Activated CD4-positive, alpha-beta T cell treated with anti-CD3 and anti-CD28 coated beads, Interleukin-2, amount 10 ng/mL, durations not matched to agents 24 days and 14 days (primary cell): Measurements from ENCODE around the gene ADARB2. TPM values are rescaled to one million over a fixed set of nuclear protein-coding genes. Genes with fewer than 3 reads are reported as not detected.

Experiments
- DNase-seq: peaks from one replicate; pipeline ENCODE4 v3.0.0; 2022
- H3K27ac Mint-ChIP-seq: one replicate; pipeline ENCODE4 v1.8.0; 2022; ENCODE audit warnings: mild to moderate bottlenecking, mixed read lengths
- H3K27me3 Mint-ChIP-seq: one replicate; pipeline ENCODE4 v1.8.0; 2022; ENCODE audit warnings: mixed read lengths
- H3K36me3 Mint-ChIP-seq: one replicate; pipeline ENCODE4 v1.8.0; 2022; ENCODE audit warnings: low read depth, mild to moderate bottlenecking, mixed read lengths
- H3K4me1 Mint-ChIP-seq: one replicate; pipeline ENCODE4 v1.8.0; 2021; ENCODE audit warnings: mixed read lengths
- H3K4me3 Mint-ChIP-seq: one replicate; pipeline ENCODE4 v1.8.0; 2022; ENCODE audit warnings: mild to moderate bottlenecking, moderate library complexity, mixed read lengths
- H3K9me3 Mint-ChIP-seq: one replicate; pipeline ENCODE4 v1.8.0; 2021; ENCODE audit warnings: mixed read lengths
- intact Hi-C: fragments of 100-400 bp; cut with micrococcal nuclease; formaldehyde crosslinking; loops from one replicate; pipeline ENCODE4 v1.15.1; 2023
- total RNA-seq: library from RNA; stranded (reverse); gene quantifications from 2 replicates; pipeline ENCODE4 v1.2.3, GENCODE V29; 2022

ADARB2 gene
- total RNA-seq, 1 donor from 2014 or later = not detected

DNA sequence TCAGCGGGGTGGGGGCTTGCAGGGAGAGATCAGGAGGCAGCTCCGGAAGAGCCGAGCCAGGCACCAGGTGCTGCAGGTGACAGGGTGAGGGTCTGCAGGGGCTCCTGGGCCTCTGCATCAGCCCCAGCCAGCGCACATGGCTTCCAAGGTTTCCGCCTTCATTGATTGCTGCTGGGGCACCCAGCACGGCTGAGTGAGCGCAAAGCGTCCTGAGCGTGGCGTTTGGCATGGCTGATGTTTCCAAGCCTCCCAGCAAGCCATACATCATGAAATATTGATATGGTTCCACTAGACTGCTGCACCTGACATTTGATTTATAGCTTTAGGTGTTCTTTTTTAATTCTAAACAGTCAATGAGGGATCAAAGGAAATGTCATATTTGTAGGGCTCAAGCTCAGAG, 422.1 kb downstream of the ADARB2 start:
- Mint-ChIP-seq H3K27me3 (no peaks in the 10 kb centered on the region), H3K9me3 (no peaks in the 10 kb centered on the region), H3K4me1 (no peaks in the 10 kb centered on the region), H3K4me3 (no peak overlapping the region), H3K36me3 (no peaks in the 10 kb centered on the region), H3K27ac (no peak overlapping the region)
- intact Hi-C loops = no loop called here
- no peak for DNase-seq

DNA sequence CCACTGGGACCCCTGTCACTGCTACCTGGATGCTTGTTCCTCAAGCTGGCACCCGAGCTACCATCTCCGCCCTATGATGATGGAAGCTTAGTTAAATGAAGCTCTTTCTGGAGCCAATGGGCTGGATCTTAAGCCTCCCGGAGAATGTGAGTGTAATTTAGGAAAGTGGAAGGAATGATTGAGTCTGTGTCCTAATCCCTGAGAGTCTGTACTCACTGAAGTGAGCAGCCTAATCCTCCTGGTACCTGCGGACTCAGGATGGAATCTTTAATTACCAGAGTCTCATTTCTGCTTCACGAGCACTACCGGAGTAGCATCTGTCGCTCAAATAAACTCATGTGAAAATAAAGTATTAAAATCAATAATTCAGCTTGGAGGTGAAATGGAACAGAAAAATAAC, 425.6 kb downstream of the ADARB2 start:
- no peak for DNase-seq
- intact Hi-C loops = no loop called here
- H3K4me3 Mint-ChIP-seq = no peak overlapping the region
- no peaks in the 10 kb centered on the region for H3K36me3 Mint-ChIP-seq
- no peaks in the 10 kb centered on the region for H3K9me3 Mint-ChIP-seq
- no peaks in the 10 kb centered on the region for H3K4me1 Mint-ChIP-seq
- no peak overlapping the region for H3K27ac Mint-ChIP-seq
- no peaks in the 10 kb centered on the region for H3K27me3 Mint-ChIP-seq

DNA sequence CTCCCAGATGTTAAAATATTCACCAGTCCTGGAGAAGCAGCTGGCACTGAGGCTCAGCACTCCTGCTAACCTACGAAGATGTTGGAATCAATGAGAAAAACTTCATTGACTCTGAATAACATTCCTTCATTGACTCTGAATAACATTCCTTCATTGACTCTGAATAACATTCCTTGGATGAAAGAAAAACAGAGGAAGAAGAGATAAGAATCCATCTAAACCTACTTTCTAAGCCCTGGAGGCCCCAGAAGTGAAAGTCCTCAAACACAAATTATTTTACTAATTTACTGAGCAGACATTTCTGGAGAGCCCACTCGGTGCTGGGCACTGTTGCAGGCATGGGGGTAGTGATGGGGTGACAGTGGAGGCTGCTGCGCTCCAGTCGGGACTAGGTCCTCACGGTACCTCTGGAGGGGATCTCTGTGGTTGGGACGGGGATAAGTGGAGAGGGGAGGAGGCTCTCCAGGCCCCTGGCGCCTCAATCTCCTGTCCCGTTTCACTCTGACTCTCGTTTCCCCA, 427.0 kb downstream of the ADARB2 start:
- Mint-ChIP-seq H3K9me3 (no peaks in the 10 kb centered on the region), H3K27ac (no peak overlapping the region), H3K36me3 (no peaks in the 10 kb centered on the region), H3K4me3 (no peak overlapping the region), H3K27me3 (no peaks in the 10 kb centered on the region), H3K4me1 (no peaks in the 10 kb centered on the region)
- no peak for DNase-seq
- intact Hi-C loops = no loop called here

DNA sequence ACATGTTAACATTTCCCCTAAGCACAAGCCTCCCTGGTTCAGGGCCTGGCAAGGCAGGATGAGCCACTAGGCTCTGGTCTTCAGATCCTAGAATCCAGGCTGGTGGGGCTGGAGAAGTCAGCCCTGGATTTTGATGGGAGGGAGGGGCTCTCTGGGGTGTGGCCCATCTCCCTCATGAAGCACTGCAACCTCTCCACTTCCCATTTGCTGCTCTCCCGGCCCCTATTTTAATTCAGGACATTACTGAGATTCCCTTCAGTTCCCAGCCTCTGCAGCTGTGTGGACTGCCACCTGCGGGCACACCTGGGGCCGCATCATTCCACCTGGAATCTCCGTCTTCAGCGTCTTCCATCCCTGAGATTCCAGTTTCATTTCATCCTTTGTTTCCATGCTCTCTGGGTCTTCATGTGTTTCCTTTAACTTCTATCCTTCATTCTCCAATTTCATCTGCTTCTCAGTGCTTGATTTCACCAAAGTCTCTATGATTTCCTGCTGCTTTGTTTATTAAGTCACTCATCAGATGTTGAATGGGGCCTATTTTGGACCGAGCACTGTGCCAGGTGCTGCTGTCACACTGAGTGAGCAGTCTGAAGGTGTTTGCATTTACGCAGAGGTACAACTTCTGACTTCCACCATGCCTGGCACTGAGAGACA, 427.6 kb downstream of the ADARB2 start:
- intact Hi-C loops = no loop called here
- Mint-ChIP-seq H3K9me3 (no peaks in the 10 kb centered on the region), H3K4me1 (no peaks in the 10 kb centered on the region), H3K27me3 (no peaks in the 10 kb centered on the region), H3K36me3 (no peaks in the 10 kb centered on the region), H3K4me3 (no peak overlapping the region), H3K27ac (no peak overlapping the region)
- no peak for DNase-seq

DNA sequence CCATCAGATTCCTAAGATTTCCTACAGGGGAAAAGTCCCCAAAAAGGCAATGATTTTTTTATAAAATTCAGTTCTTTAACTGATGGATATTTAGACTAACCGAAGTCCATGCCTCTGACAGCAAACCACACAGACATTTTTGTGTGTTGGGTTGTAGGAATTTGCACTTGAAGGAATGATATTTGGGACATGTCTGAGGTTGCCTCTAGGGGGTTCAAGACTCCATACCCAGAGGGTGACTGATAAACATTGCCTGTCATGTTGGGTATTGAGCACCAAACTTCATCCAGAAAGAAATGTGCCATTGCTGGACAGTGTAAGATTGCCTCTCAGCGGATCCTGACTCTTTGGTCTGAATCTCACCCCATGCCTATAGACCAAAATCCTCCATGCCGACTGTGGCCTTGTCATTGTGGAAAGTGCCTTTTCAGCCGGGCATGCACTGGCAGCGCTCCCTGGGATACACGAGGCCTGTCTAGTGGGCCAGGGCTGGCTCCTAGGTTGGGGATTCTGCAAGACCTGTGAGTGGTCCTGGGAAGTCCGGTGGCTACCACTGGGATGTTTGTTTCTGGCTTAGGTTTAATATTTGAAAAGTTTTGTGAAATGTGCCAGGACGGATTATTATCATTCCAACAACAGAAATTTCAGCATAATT, 428.2 kb downstream of the ADARB2 start:
- Mint-ChIP-seq H3K27ac (no peak overlapping the region), H3K9me3 (no peaks in the 10 kb centered on the region), H3K27me3 (no peaks in the 10 kb centered on the region), H3K36me3 (no peaks in the 10 kb centered on the region), H3K4me3 (no peak overlapping the region), H3K4me1 (no peaks in the 10 kb centered on the region)
- intact Hi-C loops = no loop called here
- DNase-seq = no peak

DNA sequence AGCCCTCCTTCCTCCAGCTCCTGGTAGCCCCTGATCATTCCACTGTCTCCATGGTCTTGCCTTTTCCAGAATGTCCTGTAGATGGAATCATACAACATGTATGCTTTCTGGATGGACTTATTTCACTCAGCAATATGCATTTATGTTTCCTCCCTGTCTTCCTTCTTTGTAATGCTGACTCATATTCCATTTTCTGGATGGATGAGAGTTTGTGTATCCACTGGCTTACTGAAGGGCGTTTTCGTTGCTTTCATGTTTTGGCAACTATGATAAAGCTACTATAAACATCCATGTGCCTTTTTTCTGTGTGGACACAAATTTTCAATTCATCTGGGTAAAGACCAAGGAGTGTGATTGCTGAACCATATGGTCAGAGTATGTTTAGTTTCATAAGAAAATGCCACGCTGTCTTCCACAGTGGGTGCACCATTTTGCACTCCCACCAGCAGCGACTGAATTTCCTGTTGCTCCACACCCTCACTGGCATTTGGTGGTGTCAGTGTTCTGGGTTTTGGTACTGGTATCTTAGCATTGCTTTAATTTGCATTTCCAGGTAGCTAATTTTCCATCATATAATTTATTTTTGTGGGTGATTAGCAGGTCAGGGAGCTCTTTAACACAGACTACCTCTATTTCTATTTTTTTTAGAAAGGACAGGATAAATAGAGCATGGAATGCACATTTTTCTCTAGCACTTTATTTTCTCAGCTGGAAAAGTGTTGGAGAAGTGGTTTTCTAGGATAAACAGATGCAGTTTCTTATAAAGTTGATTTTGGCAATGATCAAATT, 429.0 kb downstream of the ADARB2 start:
- intact Hi-C loops = no loop called here
- no peaks in the 10 kb centered on the region for H3K9me3 Mint-ChIP-seq
- no peaks in the 10 kb centered on the region for H3K36me3 Mint-ChIP-seq
- H3K27ac Mint-ChIP-seq = no peak overlapping the region
- no peak for DNase-seq
- no peak overlapping the region for H3K4me3 Mint-ChIP-seq
- H3K4me1 Mint-ChIP-seq = no peaks in the 10 kb centered on the region
- no peaks in the 10 kb centered on the region for H3K27me3 Mint-ChIP-seq

DNA sequence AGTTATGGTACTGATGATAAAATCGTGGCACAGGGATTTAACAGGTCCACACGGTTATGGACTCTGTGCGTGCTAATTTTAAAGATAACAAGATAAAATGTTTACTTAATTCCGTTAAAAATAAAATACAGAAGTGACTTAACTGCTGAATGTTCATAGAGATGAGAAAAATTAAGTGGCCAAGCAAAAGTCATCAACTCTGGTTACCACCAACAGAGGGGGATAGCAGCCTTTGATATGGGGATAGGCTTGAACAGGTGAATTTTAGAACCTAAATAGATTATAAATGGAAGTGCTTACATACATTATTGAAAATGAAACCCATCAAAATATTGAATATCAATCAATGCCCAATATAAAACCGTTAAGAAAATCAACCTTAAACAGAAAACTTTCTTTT, 436.2 kb downstream of the ADARB2 start:
- no peaks in the 10 kb centered on the region for H3K36me3 Mint-ChIP-seq
- H3K9me3 Mint-ChIP-seq = no peaks in the 10 kb centered on the region
- intact Hi-C loops = no loop called here
- DNase-seq = no peak
- H3K4me1 Mint-ChIP-seq = no peaks in the 10 kb centered on the region
- H3K27me3 Mint-ChIP-seq = peaks cover 4% of the 10 kb centered on the region
- H3K4me3 Mint-ChIP-seq = no peak overlapping the region
- no peak overlapping the region for H3K27ac Mint-ChIP-seq

DNA sequence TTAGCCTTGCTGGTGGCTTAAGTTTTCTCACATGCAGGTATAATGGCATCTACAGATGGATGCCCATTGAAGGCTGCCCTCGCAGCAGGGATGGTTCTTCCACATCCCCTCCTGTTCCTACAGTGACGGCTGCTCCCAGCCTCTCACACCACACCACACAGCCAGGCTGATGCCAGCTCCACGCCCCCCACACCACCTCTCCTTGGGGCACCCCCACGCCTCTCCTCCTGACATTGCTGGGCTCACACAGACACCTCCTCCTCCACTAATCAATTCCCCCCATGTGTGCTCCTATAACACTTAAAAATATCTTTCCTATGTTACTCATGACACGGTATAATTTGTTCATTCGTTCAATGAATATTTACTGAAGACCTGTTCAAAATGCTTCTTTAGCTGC, 437.1 kb downstream of the ADARB2 start:
- no peak for DNase-seq
- Mint-ChIP-seq H3K4me3 (no peak overlapping the region), H3K36me3 (no peaks in the 10 kb centered on the region), H3K9me3 (no peaks in the 10 kb centered on the region), H3K27ac (no peak overlapping the region), H3K4me1 (no peaks in the 10 kb centered on the region), H3K27me3 (peaks cover 4% of the 10 kb centered on the region)
- intact Hi-C loops = no loop called here

DNA sequence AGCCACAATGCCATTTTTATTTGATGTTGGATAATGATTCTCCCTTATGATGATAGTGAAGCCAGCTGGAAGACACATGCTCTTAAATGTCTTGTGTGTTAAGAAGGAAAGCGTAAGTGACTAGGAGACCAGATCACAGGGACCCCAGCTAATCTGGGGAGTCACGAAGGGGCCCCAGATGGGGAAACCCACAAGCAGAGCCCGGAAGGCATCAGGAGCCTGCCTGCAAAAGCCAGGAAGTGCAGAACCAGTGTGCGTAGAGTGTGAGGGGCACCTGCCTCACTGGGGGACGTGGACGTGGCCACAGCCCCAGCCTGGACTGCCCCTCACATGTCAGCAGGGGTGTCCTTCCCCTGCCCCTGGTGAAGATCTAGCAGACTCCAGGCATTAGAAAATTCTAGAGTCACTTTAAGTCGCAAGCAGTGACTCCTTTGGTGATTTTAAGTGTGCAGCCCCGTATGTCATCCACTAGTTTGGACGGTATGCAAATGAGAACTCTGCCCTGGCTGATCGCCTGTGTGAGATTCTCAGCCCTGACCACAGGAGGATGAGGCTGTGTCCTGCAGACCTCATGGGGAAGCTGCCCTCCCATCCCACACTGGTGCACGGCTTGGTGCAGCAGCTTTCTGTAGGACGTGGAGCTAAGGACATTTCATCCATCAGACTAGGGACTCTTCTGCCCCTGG, 438.1 kb downstream of the ADARB2 start:
- DNase-seq = no peak
- no peaks in the 10 kb centered on the region for H3K9me3 Mint-ChIP-seq
- no peak overlapping the region for H3K27ac Mint-ChIP-seq
- H3K36me3 Mint-ChIP-seq = no peaks in the 10 kb centered on the region
- no peaks in the 10 kb centered on the region for H3K4me1 Mint-ChIP-seq
- intact Hi-C loops = no loop called here
- peaks cover 6% of the 10 kb centered on the region for H3K27me3 Mint-ChIP-seq
- no peak overlapping the region for H3K4me3 Mint-ChIP-seq

DNA sequence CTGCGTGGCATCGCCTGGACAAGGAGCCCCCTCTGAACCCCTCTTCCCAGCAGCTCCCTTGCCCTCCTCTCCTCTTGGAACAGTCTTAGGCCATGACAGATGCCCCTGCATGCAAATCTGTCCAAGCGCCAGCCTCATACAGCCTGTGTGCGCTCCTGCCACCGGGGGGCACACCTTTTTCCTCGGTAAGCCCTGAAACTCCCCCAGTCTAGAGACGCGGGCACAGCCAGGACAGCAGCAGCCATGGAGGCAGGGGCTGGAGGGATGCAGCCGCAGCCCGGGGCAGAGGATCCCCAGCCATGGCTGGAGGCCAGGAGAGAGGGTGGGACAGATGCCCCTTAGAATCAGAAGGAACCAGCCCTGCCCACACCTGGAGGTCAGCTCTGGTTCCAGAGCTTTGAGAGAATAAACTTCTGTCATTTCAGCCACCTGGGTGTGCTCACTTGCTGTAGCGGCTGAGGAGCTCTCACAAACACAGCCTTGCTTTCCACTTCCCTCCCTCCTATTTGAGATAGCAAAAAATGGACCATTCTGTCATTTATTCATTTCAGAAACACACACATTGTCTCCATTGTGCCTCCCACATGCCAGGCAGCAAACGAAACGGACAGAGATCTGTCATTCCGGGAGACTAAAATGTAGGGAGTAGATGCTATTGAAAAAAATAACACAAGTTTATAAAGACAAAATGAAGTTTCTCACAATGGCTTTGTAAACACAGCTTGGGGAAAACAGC, 439.6 kb downstream of the ADARB2 start:
- no peak for DNase-seq
- H3K27ac Mint-ChIP-seq = no peak overlapping the region
- no peaks in the 10 kb centered on the region for H3K4me1 Mint-ChIP-seq
- H3K36me3 Mint-ChIP-seq = no peaks in the 10 kb centered on the region
- intact Hi-C loops = no loop called here
- H3K4me3 Mint-ChIP-seq = no peak overlapping the region
- H3K9me3 Mint-ChIP-seq = no peaks in the 10 kb centered on the region
- H3K27me3 Mint-ChIP-seq = peaks cover 10% of the 10 kb centered on the region

DNA sequence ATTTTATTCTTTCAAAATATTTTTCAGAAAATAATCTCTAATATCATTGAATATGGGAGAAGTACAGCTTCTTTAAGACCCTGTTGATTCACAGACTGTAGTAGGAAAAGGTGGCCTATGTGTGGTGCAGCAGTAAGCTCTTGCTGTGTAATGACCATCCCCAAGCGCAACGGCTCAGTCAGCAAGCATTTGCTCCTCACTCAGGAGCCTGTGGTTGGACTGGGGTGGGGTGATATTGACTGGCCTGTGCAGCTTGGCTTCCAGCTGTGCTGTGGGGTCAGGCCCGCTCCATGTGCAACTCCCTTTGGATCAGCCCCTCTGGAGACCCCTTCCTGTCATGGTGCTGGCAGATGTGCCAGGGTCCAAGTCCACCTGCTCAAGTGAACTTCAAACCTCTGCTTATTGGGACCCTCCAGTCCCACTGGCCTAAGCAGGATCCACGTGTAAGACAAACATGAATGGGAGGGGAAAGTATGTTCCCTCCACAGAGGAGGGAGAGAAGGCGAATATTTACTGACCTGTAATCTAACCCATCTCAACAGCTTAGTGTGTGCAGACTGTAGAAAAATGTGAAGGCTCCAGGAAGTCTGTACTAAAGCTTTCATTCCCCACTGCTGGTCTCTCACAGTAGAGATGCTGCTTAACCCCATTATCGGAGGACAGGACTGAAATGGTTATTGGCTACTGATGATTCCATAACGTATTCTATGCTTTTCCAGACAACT, 441.4 kb downstream of the ADARB2 start:
- no peaks in the 10 kb centered on the region for H3K36me3 Mint-ChIP-seq
- intact Hi-C loops = no loop called here
- no peak for DNase-seq
- no peaks in the 10 kb centered on the region for H3K4me1 Mint-ChIP-seq
- no peak overlapping the region for H3K4me3 Mint-ChIP-seq
- H3K27ac Mint-ChIP-seq = no peak overlapping the region
- peaks cover 13% of the 10 kb centered on the region for H3K27me3 Mint-ChIP-seq
- no peaks in the 10 kb centered on the region for H3K9me3 Mint-ChIP-seq

DNA sequence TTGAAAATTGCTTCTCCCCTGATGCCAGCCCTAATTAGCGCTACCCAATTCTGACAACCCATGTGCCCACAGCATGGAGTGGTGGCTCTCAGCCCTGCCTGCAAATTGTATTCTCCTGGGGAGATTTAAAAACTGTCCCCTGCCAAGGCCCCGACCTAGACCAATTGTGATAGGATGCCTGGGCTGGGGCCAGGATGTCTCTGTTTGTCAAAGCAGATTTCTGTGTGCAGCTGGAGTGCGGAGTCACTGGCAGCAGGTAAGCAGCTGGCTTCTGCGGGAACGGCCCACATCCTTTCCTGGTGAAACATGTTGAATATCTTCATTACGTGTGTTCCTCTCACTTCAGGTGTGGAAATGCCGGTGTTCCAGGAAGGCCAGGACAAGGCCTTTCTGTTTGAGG, 442.6 kb downstream of the ADARB2 start:
- intact Hi-C loops = no loop called here
- Mint-ChIP-seq H3K4me1 (no peaks in the 10 kb centered on the region), H3K4me3 (no peak overlapping the region), H3K36me3 (no peaks in the 10 kb centered on the region), H3K27me3 (peaks cover 9% of the 10 kb centered on the region), H3K27ac (no peak overlapping the region), H3K9me3 (no peaks in the 10 kb centered on the region)
- no peak for DNase-seq
